Erythroblast (primary cell): ENCODE results near the gene C11orf52.

Experiments used
- DNase-seq, 2 experiments: peaks; one replicate each; lab custom pipeline; 2025; lab: John Stamatoyannopoulos, UW
- GATA1 ChIP-seq: IDR thresholded peaks from 2 replicates; pipeline ENCODE4 v1.6.1; 2011; ENCODE audit warnings: low read depth, mild to moderate bottlenecking, control low read depth, low read length, moderate library complexity
- POLR2A ChIP-seq: IDR thresholded peaks from 2 replicates; pipeline ENCODE4 v1.6.1; 2011; ENCODE audit warnings: mild to moderate bottlenecking, low read length

Gene C11orf52

DNA sequence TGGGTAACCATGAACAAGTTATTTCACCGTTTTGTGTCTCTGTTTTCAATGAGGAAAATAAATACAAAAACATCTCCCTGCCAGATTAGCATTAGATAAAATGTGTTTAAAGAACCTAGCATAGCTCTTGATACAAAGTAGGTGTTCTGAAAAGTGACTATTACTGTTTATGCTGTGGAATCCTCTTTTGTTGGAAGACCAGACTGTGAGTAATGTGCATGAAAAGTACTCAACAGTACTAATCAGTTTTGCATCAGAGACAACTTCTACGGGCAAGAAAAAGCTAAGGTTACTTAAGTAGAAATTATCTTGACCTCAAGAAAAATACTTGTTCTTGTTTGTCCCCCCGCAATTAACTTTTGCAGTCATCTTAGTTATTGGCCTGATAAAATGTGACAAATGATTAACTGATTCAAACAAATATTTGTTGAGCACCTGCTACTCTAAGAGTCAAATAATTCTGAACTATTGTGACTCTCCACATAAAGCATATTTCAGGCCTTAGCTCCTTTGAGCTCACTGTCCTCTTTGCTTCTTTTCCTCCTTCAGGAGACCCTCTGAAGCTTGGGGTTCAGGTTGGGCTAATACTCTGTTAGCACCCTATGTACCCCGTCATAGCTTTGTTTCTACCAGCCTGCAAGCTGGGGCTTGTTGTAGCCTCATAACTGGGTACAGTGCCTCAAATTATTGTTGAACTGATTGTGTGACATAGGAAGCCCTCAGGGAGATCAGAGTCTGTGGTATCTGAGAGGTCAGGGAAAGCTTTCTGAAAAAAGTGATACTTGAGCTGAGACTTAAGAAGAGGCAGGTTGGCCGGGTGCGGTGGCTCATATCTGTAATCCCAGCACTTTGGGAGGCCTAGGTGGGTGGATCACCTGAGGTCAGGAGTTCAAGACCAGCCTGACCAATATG, 42.9 kb downstream of the C11orf52 start:
- TF ChIP-seq POLR2A (no peak), GATA1 (no peak)
- DNase-seq, result no peak

DNA sequence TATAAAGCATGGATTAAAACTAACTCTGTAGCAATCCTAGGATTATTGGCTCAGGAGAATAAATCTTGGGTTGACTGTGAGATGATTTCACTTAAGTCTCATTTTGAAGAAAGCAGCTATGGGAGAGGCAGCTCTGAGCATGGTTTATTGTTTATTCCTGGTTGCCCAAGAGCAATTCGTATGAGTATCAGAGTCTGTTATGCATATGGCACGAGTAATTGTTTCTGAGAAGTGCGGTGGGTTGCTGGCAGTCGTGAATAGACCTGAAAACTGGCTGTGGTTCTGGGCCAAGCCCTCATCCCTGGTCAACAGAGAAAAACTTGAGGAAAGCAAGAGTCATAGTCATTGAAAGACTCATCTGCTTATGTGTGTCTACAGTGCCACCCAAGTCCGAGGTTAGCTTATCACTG, 45.2 kb downstream of the C11orf52 start:
- DNase-seq, result no peak

DNA sequence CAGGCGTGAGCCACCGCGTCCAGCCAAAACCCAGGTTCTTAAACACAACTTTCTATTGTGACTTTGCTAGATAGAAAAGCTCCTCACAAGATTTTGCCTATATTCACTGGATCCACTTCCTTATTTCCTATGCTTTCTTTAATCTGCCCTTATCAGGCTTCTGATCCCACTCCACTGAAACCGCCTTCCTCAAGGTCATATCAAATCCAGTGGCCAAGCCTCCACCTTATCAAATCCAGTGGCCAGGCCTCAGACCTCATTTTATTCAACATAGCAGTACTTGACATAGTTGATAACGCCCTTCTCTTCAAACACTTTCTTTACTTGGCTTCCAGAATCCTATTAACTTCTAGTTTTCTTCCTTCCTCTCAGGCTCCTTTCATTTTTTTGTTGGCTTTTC, 48.0 kb downstream of the C11orf52 start:
- TF ChIP-seq POLR2A, result no peak
- TF ChIP-seq GATA1, result no peak
- DNase-seq, result peak in 1 of 2 experiments; percentile 39

More for the DNA sequence above, 45.2 kb downstream of the C11orf52 start:
- TF ChIP-seq GATA1 (no peak), POLR2A (no peak)

DNA sequence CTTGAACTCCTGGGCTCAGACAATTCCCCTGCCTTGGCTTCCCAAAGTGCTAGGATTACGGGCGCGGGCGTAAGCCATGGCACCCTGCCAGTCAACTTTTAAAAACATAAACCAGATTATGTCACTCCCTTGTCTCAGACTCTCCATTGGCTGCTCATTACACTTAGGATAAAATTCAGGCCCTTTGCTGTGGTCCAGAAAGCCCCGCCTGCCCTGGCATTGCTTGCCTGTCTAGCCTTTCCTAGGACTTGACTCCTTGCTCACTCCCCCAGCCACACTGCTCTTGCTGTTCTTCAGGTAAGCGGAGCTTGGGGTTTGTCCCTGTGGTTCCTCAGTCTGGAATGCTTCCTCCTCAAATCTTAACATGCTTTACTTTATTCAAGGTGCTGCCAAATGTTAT, 48.9 kb downstream of the C11orf52 start:
- no peak for TF ChIP-seq POLR2A
- no peak for TF ChIP-seq GATA1
- no peak for DNase-seq

DNA sequence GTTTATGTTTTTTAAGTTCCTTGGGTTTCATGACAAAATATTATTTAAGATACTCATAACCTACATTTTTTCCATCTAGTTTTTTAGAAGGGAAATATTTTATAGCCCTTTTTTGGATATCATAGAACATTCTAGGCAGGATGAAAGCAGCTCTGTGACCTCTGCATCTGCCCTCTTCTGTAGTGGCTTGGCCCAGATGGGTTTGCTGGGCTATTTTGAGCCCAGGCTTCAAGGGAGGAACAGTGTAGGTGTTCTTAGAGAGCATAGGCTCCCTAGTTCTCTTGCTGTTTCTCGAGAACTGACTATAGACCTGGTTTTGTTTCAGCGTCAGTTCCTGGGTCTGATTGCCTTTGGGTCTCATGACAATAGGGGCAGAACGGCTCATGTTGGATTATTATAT, 50.6 kb downstream of the C11orf52 start:
- TF ChIP-seq POLR2A (no peak), GATA1 (no peak)
- DNase-seq, result no peak

DNA sequence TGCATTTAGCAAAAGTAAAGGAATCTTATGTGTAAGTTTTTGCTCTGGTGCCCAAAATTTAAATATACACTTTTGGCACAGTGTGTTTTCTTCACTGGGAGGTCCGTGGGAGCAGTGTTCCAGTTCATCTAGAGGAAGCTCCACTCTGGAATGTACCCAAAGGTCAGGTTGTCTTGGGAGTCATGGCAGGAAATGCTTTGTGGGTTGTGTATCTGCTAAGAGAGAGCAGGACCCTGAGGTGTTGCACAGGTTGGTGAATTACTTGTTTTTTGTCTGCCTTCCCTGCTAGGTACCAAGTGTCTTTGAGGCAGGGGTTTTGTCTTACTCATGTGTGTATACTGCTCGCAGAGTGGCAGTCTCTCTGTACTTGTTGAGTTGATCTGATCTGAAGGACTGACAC, 55.7 kb downstream of the C11orf52 start:
- no peak for DNase-seq
- TF ChIP-seq POLR2A (no peak), GATA1 (no peak)

DNA sequence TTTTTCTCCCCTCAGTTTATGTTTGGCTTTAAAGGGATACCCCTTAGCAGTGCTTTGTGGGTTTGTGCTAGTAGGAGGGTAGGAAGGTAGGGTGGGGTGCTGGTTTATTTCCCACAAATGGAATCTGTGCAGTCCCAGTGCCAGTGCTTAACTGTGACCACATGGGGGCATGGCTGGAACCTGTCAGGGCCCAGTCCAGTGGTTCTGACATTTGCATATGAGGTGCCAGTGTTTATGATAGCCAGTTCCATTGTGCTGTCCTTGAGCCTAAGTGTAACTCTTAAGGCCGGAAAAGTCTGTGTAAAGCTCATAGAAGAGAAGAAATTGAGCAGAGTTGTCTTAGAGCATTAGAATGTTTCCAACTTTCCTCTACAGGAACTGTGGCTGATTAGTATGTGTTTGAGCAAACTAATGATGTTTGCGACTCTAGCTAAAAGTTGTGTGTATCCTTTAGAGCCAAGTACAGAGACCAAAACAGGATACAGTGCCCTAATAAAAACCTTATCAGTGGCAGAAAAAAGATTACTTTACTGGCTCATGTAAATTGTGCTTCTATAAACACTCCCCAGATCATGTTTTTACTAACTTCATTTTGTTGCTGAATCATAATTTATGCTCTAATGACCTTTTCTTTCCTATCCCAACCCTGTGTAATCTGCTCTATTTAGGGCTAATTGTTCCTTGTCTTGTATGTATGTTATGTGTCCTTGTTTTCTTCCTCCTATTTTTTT, 56.5 kb downstream of the C11orf52 start:
- TF ChIP-seq GATA1 (no peak), POLR2A (no peak)
- peak; percentile 11 to 39 for DNase-seq

DNA sequence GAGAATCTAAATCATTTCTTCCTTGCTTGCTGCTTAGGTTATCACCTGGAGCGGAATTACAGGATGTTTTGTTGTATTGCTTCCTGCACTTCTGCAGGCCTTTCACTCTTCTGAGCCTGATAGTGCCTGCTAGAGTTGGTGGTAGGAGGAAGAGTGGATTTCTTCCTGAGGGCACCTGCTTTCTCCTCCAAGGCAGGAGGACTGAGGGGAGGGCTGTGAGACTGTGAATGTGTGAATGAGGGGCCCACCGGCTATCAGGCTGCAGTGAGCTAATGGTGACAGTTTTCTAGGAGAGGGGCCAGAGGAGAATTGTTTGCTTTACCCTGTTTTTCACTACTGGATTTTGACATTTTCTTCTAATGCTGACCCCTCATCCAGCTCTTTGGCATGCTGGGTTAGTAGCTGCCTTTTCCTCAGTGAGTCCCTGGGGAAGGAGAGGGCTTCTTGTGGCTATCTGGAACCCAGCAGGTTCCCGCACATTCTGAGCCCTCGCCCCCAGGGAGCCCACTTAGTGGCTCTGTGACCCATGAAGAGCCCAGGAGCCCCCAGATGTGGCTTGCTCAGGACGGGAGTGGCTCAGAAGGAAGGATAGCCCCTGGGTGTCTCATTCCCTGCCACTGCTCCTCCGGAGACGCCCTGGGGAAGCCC, 57.5 kb downstream of the C11orf52 start:
- no peak for DNase-seq
- TF ChIP-seq POLR2A (no peak), GATA1 (no peak)
